GM21367 (cell line): ENCODE measurements around the gene AFP.

Experiments
- ATAC-seq: cut with Tn5 transposase; IDR thresholded peaks from one replicate; pipeline ENCODE4 v1.9.1; 2021; ENCODE audit not compliant: unreplicated experiment

AFP gene

DNA sequence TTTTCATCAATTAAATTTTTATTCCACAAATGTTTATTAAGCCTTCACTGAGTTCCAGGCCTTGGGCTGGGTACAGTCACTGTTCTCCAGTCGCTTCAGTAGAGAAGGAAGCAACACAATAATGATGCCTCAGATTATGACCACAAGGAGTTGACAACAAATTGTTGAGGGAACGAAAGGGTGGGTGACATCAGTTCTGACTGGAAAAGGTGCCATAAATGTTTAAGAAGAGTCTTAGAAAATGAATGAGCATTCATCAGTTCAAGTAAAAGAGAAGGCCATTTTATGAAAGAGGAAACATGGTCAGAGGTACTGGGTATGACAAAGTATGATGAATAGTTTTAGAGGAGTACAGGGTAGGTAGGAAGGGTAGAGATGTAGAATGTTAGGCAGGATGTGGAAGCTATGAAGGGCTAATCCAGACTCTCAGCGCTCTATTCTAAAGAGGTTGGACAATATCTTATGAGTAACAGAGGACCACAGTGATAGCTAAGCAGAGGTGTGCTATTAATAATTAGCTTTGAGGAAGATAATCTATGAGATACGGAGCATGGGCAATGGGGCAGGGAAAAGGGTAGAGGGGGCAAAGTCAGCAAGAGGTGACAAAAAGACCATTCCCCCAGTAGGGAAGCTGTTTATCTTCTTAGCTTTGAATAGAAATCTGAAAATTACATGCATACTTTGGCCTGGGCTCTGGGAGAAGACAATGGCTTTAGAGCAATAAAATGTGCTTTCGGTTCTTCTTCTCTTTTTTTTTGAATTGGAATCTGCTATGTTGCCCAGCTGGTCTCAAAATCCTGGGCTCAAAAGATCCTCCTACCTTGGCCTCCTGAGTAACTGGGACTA is 20.4 kb downstream of the AFP start:
- no peak for ATAC-seq

DNA sequence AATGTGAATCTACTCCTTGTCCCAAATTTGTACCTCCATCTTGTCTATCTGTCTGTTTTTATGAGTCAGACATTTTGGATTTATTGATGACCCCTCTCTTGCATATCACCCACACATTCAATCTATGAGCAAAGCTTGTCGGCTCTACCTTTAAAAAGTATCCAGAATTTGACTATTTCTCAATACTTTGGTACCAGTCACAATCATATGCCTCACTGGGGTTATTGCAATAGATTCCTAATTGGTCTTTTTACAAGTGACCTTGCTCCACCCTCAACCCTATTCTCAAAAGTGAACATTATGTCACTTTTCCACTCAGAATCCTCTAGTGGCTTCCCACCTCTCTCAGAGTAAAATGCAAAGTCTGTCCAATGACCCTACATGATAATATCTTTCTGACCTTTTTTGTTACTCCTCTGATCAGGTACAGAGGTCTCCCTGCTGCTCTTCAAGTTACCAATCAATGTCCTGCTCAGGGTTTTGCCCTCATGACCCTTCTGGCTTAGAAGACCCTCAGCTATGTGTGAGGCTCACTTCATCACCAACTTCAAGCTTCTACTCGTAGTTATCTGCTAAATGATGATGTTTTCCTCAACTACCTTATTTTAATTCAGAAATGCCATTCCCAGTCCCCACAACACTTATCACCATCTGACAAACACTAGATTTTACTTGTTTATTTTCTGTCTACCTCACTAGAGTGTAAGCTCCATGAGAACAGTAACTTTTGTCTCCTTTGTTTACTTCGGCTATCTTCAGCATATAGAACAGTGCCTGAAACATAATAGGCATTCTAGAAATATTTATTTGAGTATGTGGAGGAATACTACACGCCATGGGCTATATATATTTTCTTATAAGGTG is 22.4 kb downstream of the AFP start:
- no peak for ATAC-seq

DNA sequence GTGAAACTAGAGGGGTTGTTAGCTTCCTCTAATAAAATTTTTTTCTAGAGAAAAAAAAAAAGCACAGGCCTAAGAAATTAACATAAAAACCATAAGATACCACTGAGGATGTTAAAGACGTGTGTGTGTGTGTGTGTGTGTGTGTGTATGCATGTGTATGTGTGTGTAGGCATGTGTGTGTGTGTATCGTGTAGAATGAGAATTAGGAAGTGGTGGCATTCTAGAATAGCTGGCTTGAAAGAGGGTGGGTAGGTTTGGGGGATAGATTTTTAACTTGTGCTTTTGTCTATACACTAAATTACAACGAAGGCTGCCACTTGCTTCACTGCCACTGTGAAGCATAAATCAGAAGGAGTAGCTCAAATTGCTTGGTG is 23.0 kb downstream of the AFP start:
- ATAC-seq: no peak

DNA sequence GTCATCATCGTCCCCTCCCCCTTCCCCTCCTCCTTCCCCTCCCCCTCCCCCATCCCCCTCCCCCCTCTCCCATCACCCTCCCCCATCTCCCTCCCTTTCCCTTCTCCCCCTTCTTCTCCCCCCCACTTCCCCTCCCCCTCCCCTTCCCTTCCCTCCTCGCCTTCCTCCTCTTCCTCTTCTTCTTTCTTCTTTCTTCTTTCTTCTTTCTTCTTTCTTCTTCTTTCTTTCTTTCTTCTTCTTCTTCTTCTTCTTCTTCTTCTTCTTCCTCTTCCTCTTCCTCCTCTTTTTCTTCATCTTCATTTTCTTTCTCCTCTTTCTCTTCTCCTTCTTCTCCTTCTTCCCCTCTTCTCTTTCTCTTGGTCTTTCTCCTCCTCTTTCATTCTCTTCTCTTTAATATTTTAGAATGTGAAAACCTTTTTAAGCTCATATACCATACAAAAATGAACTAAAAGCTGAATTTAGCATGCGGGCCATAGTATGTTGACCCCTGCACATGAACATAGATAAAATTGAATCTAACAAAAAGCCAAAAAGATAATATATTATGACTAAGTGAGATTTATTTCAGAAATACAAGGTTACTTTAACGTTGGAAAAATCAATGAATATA is 25.0 kb downstream of the AFP start:
- ATAC-seq: no peak

DNA sequence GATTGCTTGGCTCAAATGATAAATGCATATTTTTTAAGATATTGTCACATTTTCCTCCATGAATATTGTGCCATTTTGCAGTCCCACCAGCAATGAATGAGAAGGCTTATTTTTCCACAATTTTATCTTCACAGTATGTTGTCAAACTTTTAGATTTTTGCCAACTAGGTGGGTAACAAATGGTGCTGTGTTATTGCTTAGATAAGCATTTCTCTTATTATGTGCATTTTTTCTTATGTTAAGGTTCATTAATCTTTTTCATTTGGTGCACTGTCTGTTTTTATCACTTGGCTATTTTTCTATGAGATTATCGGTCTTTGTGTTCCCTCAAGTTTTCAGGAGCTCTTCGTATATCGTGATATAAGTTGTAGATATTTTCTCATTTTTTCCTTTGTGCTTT is 32.1 kb downstream of the AFP start:
- ATAC-seq: no peak

DNA sequence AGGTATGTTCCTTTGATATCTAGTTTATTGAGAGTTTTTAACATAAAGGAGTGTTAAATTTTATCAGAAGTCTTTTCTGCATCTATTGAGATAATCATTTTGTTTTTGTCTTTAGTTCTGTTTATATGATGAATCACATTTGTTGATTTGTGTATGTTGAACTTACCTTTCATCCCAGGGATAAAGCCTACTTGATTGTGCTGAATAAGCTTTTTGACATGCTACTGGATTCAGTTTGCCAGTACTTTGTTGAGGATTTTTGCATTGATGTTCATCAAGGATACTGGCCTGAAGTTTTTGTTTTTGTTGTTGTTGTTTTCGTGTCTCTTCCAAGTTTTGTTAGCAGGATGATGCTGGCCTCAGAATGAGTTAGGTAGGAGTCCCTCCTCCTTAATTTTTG is 34.7 kb downstream of the AFP start:
- no peak for ATAC-seq

DNA sequence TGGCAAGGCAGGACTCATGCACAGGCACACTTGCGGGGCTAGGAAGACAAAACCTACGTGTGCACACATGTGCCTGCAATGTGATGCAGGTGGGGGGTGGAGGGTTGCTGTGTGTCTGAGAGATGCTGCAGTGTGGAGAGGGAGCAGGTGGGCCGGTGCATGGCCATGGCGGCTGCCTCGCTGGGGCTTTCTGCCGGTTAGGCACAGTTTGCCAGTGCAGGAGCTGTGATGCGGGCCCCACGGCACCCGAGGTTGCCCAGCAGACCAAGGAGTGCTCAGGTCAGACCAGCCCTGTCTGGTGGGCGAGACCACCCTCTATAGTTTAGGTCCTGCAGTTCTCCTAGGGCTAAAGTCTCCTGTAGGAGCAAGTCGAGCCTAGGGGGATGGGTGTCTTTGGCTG is 41.2 kb downstream of the AFP start:
- no peak for ATAC-seq

DNA sequence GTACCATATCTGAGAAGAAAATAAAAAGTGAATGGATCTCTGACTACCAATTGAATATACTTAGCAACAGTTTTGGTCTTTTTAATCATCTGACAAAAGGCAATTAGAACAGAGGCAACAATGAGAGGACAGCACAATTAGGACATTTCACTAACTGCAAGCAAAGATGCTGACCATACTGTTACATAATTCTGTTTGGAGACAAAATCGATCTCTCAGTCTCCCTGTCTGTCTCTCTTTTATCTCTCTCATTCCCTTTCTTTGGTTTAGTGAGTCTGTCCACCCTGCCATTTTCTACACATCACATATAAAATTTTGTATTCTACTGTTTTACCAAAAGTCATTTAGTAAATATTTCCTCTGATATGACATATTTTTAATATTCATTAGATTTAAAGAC is 43.3 kb downstream of the AFP start:
- no peak for ATAC-seq

DNA sequence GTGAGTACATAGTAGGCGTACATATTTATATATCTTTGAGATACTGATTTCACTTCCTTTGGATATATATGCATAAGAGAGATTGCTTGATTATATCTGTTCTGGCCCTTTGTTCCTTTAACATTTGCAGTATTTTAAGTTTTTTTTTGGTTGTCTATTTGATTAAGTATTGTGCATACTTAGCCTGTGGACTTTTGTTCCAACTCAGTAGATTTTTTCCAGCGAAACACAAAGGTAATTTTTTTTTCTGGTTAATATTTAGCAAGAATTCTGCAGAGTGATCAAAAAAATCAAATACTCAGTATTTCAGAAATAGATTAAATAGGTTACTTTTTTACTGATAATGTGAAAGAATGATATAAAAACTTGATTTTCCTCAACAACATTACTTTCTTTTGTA is 45.3 kb downstream of the AFP start, which contains the start of gene AFM:
Gene AFM (plus strand): TSS at position 388 of the 400 bp plus-strand sequence. CDS start 31 bp downstream, outside the sequence.
- ATAC-seq: no peak

DNA sequence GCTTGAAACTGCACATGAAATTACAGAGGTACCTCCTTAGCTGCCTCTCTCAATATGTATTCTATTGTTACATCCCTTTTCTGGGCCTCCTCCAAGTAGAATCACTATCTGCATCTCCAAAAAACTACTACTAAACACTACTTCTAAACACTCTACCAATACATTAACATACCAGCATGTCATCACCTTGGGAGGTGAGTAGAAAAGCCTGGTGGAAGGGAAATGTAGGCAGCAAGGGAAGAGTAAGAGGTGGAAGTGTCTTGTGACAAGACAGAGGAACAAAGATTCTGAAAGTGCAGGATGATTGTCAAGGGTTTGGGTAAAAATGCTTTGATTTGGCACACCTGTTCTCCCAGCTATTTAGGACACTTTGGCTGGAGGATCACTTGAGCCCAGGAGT is 49.1 kb downstream of the AFP start:
- no peak for ATAC-seq

DNA sequence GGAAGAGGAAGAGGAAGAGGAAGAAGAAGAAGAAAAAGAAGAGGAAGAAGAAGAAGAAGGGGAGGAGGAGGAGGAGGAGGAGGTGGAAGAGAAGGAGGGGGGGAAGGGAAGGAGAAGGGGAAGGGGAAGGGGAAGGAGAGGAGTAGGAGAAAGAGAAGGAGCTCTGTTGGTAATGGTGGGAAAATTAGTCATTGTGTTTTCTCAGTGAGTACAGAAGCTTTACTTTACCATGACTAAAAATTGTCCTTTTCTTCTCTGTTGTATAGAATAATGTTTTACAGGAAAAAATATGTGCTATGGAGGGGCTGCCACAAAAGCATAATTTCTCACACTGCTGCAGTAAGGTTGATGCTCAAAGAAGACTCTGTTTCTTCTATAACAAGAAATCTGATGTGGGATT is 49.6 kb downstream of the AFP start:
- ATAC-seq: no peak

DNA sequence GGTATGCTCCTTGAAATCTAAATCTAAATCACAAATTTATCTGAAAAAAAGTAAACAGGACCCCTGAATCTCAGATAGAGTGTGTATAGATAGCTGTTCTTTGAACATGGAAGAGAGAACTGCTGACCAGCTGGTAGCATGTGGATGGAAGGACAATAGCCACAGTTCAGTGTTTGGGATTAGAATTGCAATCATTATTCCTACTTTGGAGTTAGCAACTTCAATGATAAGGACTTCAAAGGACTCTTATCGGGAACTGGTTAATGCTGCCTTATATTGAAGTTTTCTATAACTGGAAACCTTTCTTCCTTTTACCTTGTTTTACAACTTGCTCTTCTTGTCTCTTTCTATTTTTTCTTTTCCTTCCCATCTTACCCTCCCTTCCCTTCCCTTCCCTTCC is 50.5 kb downstream of the AFP start:
- no peak for ATAC-seq

DNA sequence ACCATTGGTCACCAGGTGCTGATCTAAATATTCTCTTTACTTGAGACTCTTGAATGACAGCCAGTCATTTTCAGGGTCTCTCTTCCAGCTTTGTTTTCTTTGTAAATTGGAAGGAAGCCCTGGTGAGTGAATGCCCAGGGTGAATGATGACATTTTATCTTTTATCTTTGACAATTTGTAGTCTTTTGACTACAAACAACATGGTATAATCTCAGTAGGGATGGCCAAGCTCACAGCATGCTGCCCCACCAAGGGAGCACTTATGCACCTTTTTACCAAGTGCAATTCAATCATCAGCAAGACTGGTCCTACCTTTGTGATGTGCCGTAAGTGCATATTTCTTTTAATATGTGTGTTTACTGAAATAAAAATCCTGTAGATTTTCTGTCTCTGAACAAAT is 51.2 kb downstream of the AFP start:
- ATAC-seq: no peak

DNA sequence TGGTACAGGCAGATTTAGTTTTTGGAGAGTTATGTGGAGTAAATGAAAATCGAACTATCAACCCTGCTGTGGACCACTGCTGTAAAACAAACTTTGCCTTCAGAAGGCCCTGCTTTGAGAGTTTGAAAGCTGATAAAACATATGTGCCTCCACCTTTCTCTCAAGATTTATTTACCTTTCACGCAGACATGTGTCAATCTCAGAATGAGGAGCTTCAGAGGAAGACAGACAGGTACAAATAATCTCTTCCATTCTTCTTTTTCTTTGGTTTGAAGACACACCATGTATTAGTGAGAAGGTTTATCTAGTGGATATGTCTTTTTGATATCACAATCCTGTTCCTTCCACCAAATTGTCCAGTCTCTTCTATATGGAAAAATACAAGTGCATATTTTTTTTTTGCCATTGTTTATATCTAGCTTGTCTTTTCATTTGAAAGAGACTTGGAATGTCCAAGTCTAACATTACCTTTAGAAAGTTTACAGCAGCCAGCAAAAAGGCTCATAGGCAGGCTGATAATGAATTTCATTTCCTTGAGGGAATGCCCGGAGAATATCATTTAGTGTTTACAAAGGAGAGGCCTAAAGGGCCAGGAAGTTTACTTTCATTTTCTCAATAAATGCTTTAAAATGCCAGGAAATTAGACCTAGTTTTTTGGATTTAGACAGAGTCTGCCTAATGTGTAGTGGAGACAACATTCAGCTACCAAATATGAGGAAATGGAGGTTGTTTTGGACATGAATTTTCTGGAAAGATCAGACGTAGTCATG is 64.2 kb downstream of the AFP start:
- no peak for ATAC-seq

DNA sequence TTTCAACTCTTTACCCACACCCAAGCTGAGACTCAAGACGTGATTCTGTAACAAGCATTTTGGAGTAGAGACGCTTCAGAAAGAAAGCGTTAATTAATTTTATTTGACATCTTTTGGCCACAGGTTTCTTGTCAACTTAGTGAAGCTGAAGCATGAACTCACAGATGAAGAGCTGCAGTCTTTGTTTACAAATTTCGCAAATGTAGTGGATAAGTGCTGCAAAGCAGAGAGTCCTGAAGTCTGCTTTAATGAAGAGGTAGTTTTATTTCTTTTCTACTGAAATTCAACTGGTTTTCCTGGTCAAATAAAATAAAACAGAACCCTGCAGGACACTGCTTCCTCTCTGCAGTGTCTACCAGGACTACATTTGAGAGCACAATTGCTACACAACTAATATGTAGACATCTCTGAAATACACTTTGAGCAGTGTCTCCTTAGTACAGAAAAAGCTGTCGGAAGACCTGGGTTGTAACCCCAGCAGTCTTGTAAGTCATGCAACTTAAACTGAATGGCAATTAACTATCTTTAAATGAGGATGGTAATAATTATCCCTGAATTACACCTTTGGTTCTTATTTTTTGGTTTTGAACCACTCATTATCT is 65.7 kb downstream of the AFP start:
- no peak for ATAC-seq

DNA sequence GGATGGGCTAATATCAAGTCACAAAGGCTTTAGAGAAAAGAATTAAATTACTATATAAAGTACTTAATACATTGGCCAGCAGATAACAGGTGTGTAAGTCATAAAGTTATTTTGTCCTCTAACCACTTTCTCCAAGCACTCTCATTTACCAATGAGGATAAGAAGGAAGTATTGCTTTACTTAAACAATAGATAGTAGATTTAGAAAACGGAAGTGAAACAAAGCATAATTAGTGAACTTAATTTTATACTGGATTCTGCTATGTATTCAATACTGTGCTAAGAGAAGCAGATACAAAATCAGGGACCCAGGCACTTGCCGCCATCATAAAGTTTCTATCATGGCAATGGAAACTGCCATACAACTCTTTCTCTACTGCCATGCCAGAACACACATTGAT is 69.5 kb downstream of the AFP start:
- ATAC-seq: no peak
